Coronary artery (tissue), 2 donors: ENCODE results near the gene DENR.
"Not testable (repeated sequence)": the region's sequence is repeated elsewhere in the genome, so short reads cannot be mapped to it uniquely, and the experiment has no call there.

Experiments used
- DNase-seq: peaks from one replicate; pipeline ENCODE4 v3.0.0-alpha.2; 2017; ENCODE audit warnings: low spot score
- H3K27ac ChIP-seq, 2 donors: fragments of 200-600 bp; sonication (generic); one replicate each; pipeline ENCODE4 v1.5.1; 2016 to 2019
- H3K4me3 ChIP-seq: fragments of 200-600 bp; sonication (generic); 2 replicates; pipeline ENCODE4 v1.5.1; 2016; ENCODE audit warnings: mild to moderate bottlenecking, moderate library complexity
- CTCF ChIP-seq: fragments of 200-600 bp; sonication (generic); IDR thresholded peaks from one replicate; pipeline ENCODE4 v1.5.1; 2019; ENCODE audit warnings: antibody characterized with exemption

Gene DENR

GRCh38 chr12:122732611-122733010 is 20.0 kb upstream of the DENR start:
- no peak overlapping the region for H3K27ac ChIP-seq
- H3K4me3 ChIP-seq: no peak overlapping the region
- no peak for DNase-seq
- TF ChIP-seq CTCF: no peak

- TF ChIP-seq CTCF: no peak
Measured at GRCh38 chr12:122738571-122738970, 14.1 kb upstream of the DENR start.

GRCh38 chr12:122740351-122740750 is 12.3 kb upstream of the DENR start:
- DNase-seq: no peak
- Histone ChIP-seq H3K4me3 (no peak overlapping the region), H3K27ac (no peak overlapping the region)
- TF ChIP-seq CTCF: no peak

More at GRCh38 chr12:122738571-122738970, 14.1 kb upstream of the DENR start:
- H3K4me3 ChIP-seq: no peak overlapping the region
- DNase-seq: no peak
- no peak overlapping the region for H3K27ac ChIP-seq

GRCh38 chr12:122743895-122744525 is 8.6 kb upstream of the DENR start:
- TF ChIP-seq CTCF: no peak
- no peak overlapping the region for H3K4me3 ChIP-seq
- no peak overlapping the region for H3K27ac ChIP-seq
- DNase-seq: no peak

GRCh38 chr12:122747224-122748135 is 5.1 kb upstream of the DENR start:
- H3K27ac ChIP-seq: no peak overlapping the region
- no peak overlapping the region for H3K4me3 ChIP-seq
- DNase-seq: no peak
- TF ChIP-seq CTCF: no peak

- Histone ChIP-seq H3K27ac (no peak overlapping the region), H3K4me3 (no peak overlapping the region)
- DNase-seq: no peak
- TF ChIP-seq CTCF: no peak
Measured at GRCh38 chr12:122749569-122750332, 2.9 kb upstream of the DENR start.

- not testable (repeated sequence) for H3K27ac ChIP-seq, DNase-seq, H3K4me3 ChIP-seq
Measured at GRCh38 chr12:122750781-122751515, 1.7 kb upstream of the DENR start.
